Stimulated activated CD8-positive, alpha-beta memory T cell treated with anti-CD3 and anti-CD28 coated beads, Interleukin-15, amount 100 ng/mL, for 48 hours (primary cell): Measurements from ENCODE around the gene TM2D1.
A peak's percentile ranks its signal among the peaks of the same experiment; 100 is the strongest.
"Not testable (repeated sequence)": the region's sequence is repeated elsewhere in the genome, so short reads cannot be mapped to it uniquely, and the experiment has no call there.

Experiments
- DNase-seq, 2 donors: peaks; one replicate each; pipeline ENCODE4 v3.0.0-alpha.2; 2020; ENCODE audit warnings: low read depth in 2 of 2

The TM2D1 gene

GRCh38 chr1:61724813-61725694, at the start of gene TM2D1:
TSS of gene TM2D1 (minus strand) at chr1:61725141. CDS start at chr1:61725120, 21 bp downstream.
- DNase-seq, result peak; percentile 81

GRCh38 chr1:61770131-61770530, 45.2 kb upstream of the TM2D1 start:
- DNase-seq, result no peak

GRCh38 chr1:61757950-61758349, 33.0 kb upstream of the TM2D1 start:
- no peak for DNase-seq

- no peak for DNase-seq
These were observed 31.8 kb upstream of the TM2D1 start for GRCh38 chr1:61756773-61757172.

- no peak for DNase-seq
These were observed 29.6 kb upstream of the TM2D1 start for GRCh38 chr1:61754545-61754944.

- no peak for DNase-seq
These were observed 29.1 kb upstream of the TM2D1 start for GRCh38 chr1:61753998-61754508.

GRCh38 chr1:61752921-61753389, 28.0 kb upstream of the TM2D1 start:
- DNase-seq, result no peak

GRCh38 chr1:61749574-61749973, 24.6 kb upstream of the TM2D1 start:
- no peak for DNase-seq

GRCh38 chr1:61748566-61748965, 23.6 kb upstream of the TM2D1 start:
- no peak for DNase-seq

- DNase-seq, result no peak
These were observed 21.9 kb upstream of the TM2D1 start for GRCh38 chr1:61746813-61747212.

- no peak for DNase-seq
These were observed 19.0 kb upstream of the TM2D1 start for GRCh38 chr1:61743716-61744580.

GRCh38 chr1:61743431-61743705, 18.4 kb upstream of the TM2D1 start:
- DNase-seq, result no peak

GRCh38 chr1:61742620-61743430, 17.9 kb upstream of the TM2D1 start:
- peak in 1 of 2 donors; percentile 20 for DNase-seq

GRCh38 chr1:61741711-61742619, 17.0 kb upstream of the TM2D1 start, which contains the start of gene PATJ:
TSS of gene PATJ (plus strand) at chr1:61742480. CDS start at chr1:61762893, 20,413 bp downstream.
- DNase-seq, result peak; percentile 32 to 44

- no peak for DNase-seq
These were observed 16.1 kb upstream of the TM2D1 start for GRCh38 chr1:61740751-61741700.

GRCh38 chr1:61732726-61733125, 7.8 kb upstream of the TM2D1 start:
- DNase-seq, result no peak

GRCh38 chr1:61730679-61731078, 5.7 kb upstream of the TM2D1 start:
- not testable (repeated sequence) for DNase-seq

- DNase-seq, result no peak
These were observed 2.6 kb upstream of the TM2D1 start for GRCh38 chr1:61727544-61727943.

GRCh38 chr1:61724506-61724812, 482 bp downstream of the TM2D1 start:
- no peak for DNase-seq
